NCI-H1048 (cell line): Measurements from ENCODE around the gene PIPOX.
"Not testable (repeated sequence)": the region's sequence is repeated elsewhere in the genome, so short reads cannot be mapped to it uniquely, and the experiment has no call there.

Experiments
- DNase-seq: peaks from one replicate; lab custom pipeline; 2025; lab: John Stamatoyannopoulos, UW

The PIPOX gene

DNA sequence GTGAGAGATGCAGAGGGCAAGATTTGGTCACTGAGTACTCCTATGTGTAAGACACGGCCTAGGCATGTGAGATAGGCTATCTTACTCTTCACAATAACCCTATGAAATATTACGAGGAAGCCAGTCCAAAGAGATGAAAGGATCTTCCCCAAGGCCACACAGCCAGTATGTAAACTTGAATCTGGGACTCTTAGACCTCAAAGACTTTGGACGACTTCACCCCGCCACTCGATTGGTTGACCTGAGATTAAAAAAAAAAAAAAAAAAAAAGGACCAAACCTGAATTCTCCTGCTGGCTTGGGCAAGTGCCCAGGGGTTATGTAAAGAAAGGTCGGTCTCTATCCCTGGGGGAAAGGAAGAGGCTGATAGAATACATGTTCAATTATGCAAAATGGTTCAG is 33.1 kb downstream of the PIPOX start:
- no peak for DNase-seq

DNA sequence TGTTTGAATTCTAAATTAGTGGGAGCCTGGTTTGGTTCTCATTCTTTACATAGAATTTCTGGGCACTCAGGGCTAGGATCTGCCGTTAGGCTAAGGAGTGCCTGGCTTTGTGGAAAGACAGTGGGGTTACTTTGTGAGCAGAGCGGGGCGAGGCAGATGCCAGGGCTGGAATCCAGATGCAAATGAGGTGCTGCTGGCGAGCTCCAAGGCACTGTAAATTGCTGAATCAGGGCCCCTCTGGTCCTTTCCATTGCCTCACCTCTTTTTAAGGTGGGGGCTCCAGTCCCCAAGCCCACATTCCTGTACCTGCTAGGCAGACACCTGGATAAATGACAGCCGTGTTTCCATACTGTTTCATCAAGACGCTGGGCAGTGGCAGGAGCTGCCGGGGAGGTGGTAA is 33.8 kb downstream of the PIPOX start:
- no peak for DNase-seq

DNA sequence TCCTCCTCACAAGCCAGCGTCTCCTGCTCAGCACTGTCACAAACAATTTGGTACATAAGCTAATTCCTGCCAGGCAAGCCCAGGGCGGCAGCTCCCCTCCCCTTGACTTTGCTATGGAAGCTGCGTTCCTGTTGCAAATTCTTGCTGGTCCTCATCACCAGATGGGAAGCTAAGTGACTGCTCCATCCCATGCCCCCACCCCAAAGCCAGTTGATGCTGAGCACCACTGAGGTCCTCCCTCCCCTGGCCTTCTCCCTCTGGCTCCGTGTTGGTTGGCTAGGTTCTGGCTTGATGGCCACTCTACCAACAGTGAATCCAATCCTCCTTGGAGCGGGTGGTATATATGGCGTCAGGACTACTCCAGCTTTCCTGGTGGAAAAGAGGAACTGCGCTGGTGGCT is 34.4 kb downstream of the PIPOX start:
- no peak for DNase-seq

DNA sequence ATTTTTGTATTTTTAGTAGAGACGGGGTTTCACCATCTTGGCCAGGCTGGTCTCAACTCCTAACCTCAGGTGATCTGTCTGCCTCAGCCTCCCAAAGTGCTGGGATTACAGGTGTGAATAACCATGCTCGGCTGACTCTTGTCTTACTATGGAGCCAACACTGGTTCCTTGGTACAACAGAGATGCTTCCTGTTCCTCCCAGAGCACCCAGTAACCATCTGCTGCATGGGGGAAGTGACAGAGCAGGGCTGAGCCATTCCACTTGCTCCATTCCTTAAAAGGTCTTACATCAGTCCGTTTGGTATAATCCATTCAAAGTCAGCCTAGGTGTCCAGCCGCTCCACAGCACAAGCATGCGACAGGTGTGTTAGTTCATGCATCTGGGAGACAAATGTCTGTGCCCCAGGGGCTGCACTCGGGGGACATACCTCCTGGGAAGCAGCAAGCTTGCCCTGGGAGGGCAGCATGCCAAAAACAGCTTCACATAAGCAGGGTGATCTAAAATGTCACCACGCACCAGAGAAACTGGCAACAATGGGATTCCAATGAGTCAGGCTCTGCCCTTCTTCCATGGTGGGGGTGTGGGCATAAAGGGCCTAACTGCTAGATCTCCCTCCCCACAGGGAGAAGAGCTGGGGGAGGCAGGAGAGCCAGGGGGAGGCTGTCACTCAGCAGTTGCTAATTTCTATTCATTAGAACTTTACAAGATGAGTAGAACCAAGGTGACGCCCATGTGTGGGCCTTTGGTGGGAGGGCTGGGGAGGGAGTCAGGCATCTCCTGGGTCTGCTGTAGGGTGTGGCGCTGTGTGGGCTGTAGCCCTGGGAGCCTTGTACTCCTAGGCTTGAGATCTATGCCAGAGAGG is 35.5 kb downstream of the PIPOX start:
- no peak for DNase-seq

DNA sequence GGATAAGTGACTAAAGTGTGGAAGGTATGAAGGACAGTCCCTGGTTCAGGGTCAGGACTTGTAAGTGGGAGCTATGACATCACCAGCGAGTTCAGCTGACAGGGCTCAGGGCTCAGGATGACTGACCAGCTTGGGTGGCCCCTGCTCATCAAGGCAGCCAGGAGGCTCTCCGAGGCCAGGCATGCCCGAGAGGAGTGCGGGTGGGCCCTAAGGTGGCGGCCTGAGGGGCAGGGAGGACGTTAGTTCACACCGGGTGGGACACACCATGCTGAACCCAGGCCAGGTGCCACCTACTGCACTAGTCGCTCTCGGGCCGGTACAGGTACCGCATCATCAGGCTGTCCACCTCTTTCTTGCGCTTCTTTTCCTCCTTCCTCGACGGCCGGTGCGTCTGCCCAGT is 36.5 kb downstream of the PIPOX start:
- DNase-seq = no peak

DNA sequence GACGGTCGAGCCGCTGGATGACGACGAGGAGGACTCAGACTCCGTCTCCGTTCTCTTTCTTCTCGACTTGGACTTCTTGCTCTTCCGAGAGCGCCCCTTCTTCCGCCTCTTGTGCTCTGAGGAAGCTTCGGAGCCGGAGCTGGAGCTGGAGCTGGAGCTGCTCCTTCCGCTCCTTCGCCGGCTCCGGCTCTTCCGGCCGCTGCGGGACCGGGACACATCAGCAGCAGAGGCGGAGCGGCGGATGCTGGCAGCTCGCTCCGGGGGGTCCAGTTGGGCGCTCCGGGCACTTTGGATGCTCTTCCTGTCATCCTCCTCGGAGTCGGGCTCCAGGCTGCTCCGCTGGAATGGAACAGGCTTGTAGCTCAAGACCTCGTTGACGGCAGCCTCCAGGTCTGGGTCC is 36.9 kb downstream of the PIPOX start:
- no peak for DNase-seq

DNA sequence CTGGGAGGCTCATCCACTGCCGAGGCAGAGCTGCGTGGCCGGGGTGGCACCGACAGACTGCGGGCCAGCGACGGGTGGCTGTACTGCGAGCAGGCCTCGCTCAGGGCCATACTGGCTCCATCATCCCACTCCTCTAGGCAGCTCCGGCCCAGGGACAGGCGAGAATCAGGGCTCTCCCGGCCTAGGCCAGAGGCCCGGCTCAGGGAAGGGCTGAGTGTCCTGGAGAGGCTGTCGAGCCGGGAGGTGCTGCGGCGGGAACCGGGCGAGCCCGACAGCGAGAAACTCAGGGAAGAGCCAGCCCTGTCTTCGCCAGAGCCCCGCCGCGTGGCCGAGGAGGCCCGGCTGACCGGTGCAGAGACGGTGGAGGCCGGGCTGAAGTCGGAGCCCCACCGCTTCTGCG is 37.4 kb downstream of the PIPOX start:
- DNase-seq = no peak

DNA sequence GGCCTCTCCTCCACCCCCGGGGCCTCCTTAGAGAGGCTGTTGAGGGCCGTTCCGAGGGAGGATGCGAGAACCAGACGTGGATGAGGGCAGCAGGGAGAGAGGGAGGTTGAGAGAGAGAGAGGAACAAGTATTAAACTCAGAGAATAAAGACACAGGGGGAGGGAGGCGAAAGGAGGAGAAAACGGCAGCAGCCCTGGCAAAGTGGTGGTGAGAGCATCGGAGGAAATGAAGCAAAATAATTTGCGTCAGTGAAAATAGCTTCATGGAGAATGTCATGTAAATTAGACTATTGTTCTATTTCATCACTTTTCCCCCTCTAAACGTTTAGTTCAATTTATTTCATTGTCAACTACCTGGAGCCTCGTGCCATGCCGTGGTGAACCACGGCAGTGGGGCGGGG is 38.0 kb downstream of the PIPOX start:
- DNase-seq = no peak

DNA sequence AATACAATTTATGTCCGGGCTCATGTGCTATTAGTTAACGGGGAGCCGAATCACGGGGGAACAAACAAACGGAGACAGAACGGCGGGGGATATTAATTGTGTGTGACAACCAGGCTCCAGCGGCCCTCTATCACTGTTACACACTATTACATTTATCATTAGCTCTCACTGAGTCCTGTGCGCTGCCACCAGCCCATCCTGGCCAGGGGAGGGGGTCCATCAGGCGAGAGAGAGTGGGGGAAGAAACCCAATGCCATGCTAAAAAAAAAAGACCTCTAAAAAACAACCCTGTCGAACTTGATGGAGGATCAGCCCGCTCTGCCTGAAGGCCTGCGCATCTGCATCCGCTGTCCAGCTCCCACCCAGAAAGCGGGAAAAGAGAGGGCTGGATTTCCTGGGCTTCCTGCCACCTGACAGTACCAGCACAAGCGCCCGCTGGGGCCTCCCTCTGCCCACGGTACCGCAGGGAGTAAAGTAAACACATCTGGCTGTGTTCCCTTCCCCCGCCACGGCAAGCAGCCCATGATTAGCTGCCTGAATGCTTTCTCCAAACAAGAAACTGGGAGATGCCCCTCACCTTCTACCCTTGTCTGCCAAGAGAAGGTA is 41.7 kb downstream of the PIPOX start:
- DNase-seq = no peak

DNA sequence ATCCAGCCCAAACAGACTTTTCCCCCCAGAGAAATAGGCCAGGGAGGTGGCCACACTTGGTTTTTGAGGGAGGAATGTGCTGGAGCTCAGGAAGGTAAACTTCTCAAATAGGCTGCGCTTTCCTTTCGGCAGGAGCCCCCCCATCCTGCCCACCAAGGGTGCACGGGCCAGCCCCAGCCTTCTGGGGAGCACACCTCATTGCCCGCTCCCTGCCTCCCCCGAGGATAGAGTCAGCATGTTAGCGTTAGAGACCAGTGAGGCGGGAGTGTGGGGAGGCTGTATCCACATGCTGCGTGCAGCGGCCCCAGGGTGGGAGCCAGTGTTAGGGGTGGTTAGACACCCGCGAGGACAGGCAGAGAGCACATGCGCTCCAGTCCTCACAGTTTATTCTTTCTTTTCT is 42.3 kb downstream of the PIPOX start:
- DNase-seq = no peak

DNA sequence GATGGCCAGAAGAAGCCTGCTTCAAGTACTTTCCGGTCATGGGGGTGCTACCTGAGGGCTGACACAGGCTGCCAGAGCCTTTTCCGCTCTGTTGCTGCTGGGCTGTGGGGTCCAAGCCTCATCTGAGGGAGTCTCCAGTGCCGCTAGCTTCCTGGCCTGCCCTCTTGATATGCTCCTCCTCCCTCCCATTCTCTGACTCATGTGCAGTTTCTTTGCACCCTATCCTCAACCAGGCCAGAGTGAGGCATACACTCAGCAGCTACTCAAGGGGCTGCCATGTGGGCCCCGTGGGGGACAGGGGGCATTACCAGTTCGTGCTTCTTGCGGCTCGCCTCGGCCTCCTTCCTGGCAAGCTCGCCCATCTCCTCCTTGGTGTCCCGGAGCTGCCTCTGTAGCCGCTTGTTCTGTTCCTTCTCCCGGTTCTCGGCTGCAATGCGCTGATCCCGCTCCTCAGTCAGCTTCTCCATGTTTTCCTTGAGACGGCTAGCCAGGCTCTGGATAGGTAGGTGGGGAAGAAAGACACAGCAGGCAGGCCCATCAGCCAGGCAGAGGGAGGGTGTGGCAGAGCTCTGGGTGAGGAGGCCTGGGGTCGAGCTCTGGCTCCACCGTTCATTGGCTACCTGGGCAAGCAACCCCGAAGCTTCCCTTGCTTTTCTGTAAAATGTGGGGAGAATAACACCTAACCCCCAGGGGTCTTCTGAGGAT is 43.8 kb downstream of the PIPOX start:
- no peak for DNase-seq

DNA sequence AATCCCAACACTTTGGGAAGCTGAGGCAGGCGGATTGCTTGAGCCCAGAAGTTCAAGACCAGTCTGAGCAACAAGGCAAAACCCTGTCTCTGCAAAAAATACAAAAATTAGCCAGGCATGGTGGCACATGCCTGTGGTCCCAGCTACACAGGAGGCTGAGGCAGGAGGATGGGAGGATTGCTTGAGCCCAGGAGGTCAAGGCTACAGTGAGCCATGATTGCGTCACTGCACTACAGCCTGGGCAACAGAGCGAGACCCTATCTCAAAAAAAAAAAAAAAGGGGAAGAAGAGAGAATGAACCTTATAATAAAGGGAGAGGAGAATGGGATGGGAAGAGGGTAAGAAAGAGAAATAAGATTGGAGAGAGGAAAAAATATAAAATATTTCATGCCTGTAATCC is 45.8 kb downstream of the PIPOX start:
- DNase-seq = not testable (repeated sequence)

DNA sequence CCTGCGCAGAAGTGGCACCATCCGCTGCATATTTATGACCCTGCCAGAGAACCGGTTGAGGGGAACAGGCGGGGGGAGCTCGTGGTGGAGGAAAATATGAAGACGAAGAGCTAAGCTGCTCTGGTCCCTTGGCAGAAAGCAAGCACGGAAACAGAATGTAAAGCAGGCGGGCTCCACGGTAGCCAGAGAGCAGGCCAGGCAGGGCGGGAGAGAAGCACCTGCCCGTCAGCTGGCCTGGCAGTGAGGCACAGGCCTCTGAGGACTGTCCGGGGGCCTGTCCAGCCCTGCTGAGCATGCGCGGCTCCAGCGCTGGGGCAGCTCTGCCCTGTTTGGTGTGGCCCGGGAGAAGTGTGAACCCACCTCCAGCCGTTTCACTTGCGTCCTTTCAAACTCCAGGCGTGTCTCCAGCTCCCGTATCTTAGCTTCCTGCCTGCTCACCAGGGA is 46.7 kb downstream of the PIPOX start:
- DNase-seq = no peak

DNA sequence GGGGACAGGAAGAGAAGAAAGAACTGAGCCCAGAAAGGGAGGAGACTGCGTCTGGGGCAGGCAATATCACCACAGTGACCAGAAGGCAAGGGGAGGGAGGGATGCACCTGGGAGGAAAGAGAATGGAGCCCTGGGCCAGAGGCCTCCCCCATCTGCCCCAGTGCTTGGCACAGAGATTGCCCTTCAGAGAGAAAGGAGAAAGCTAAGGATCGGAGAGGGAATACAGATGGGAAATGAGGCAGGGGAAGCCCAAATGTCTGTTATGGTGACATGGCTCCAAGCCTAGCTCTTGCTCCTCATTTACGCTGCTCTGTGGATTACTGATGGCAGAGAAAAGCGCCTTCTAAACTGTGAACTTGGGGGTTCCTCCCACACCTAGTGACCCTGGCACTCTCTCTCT is 47.2 kb downstream of the PIPOX start:
- no peak for DNase-seq

DNA sequence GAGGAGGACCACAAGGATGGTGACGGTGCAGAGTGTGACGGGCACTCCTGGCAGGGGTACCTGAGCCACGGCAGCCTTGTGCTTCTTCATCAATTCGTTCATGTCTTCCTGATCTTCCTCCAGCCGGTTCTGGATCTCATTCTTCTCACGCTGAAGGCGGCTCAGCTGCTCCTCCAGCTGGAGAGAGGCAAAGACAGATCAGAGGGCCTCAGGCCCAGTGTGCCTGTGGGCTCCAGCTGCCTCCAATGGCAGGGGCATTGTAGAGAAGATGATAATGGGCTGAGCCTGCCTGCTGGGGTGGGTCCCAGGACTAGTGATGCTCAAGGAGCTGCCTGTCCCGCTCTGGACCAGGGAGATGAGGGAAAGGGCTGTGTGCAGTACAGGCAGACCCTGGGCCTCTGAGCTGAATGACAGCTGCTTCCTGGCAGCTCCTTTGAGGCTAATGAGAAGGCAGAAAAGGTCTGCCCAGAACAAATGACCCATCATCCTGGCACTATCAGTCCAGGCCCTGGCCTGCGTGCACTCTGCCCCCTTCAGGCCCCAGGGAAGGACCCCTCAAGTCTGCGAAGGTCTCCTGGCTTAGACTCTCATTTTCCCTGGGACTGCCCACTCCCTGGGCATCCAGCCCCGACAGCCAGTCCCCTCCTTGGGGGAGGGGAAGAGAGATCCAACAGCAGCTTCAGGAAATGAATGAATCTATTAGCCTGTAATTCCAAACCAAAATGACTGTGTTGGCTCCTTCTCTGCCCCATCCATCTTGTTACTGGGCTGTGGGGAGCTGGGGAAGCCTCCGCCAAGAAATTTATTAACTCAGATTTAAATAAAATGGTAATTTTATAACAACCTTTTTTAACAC is 48.0 kb downstream of the PIPOX start:
- DNase-seq = no peak

DNA sequence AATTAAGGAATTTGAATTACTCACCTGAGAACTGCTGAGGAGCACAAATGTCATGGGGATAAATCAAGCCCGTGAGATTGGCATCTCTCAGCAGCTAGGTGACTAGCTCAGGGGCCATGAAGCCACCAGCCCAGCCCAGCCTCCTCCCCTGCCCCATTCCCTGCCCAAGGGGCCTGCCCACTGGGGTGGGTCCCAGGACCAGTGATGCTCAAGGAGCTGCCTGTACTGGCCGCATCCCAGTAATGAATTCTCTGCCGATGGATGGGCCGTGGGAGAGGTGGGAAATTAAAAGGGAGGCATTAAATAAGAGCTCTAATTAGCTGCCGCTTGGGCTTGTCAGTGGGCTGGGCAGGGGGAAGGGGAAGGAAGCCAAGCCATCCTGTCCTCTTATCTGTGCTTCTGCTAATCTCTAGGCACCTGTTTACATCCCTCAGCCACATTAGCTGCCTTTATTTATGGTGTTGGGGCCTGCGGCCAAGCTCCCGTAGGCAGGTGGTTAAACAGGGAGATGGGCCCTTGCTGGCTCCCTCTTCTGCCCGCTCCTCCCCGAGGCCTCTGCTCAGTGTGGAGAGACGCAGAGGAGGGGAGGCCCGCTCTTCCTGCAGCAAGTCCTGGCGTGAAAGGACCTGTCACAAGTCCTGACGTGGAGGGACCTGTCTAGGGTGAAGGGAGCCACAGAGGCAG is 48.8 kb downstream of the PIPOX start:
- DNase-seq = no peak

DNA sequence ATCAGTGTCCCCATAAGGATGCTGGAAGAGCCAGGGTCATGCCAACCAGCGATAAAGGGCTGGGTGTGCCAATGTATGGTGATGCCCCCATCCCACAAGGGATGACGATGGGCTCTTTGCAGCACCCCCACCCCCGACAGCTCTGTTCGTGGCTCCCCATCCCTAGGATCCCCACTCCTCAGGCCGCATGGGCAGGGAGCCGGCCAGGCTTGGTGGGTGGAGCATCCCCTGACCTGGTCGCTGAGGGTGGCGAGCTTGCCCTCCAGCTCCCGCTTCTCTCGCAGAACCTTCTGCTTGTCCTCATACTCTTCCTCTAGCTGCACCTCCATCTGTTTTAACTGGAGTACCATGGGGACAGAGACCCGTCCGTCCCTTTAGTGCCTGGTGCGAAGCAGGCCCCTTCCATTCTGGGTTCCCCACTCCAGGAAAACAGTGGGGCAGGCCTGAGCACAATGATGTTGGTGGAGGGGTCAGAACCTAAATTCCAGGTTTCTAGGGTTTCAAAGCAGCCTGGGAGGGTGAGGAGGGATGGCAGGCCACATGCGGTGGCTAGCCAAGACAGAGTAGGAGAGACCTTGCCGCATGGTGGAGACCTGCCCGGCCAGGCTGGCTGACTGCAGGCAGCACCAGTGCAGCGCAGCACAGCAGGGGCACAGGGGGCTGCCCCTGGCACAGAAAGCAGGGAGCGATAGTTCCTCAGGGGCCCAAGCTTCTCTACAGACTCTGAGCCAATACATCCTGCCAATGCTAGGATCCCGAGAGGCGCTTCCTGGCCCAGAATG is 50.3 kb downstream of the PIPOX start:
- no peak for DNase-seq

DNA sequence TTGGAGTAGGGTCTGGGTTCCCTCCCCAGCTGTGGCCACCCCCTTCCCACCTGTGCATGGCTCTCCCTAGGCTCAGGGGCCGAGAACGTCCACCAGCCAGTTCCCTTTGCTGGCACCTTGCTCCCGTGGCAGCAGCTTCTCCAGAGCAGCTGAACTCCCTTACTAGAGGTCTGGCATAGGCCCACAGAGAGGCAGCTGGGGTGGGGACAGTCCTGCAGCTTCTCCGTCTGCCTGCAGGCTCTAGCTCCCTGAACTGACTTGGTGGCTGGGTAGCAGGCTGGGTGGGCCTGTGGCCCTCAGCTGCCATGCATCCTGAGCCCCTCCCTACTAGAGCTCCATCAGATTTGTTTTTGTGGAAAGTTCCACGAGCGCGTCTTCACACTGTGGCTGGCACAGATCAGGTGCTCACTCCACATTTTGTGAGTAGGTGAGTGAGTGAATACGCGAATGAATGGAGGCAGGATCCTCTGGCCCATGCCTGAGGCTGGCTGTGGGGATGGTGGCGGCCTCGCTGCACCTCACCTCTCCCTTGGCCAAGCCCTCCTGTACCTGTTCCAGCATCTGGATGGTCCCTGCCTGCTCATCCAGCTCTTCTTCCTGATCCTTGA is 51.3 kb downstream of the PIPOX start:
- DNase-seq = no peak

DNA sequence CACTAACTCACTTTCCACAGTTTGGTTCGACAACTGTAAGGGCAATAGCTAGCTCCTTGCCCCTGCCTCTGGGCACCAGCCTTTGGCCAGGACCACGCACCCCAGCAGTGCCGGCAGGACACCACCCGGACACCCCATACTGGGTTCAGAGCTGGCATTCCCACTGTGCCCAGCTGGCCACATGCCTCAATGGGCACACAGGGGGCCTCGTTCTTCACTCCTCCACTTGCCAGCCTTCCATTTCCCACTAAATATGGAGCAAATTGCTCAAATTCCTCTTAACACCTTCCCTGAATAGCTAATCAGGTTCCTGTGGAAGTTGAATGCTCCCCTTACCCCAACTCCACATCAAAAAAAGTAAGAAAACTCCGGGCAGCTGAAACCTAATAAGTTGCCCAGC is 52.5 kb downstream of the PIPOX start:
- no peak for DNase-seq

DNA sequence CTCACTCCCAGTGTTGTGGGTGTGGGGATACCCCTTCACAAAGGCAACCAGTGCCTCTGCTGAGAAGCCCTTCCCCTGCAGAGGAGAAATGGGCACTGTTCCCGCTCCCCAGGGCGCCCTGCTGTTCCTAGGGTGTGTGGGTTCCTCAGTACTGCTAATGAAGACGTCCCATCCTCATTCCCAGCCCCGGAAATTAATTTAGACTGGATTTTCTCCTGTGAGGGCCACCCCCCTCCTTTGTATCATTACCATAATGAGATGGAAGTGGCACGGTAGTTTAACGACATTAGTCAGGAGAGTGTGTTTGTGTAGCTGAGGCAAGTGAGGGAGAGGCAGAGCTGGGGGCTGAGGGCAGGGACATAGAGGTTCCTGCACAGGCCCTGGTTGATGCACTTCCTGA is 53.2 kb downstream of the PIPOX start:
- DNase-seq = no peak
